ENCODE results near the gene CHRNB1.

- no peak for TF ChIP-seq CTCF (IDR thresholded peaks at IDR 0.05)
- TF ChIP-seq POLR2A (IDR thresholded peaks at IDR 0.05; ENCODE audit: low read depth): no peak
Observed at GRCh38 chr17:7442142-7442541, 2.7 kb upstream of the CHRNB1 start.

All from esophagus muscularis mucosa (tissue), 3 donors.